Naive thymus-derived CD4-positive, alpha-beta T cell (primary cell): ENCODE measurements around the gene PARP1. TPM values are rescaled to one million over a fixed set of nuclear protein-coding genes. Genes with fewer than 3 reads are reported as not detected.

Experiments used
- ATAC-seq: fragments of 150-1000 bp; cut with Tn5 transposase; 2 replicates; pipeline ENCODE4 v1.10.0; 2021; ENCODE audit warnings: mild to moderate bottlenecking, moderate library complexity
- CTCF ChIA-PET: fragments of 350-600 bp; sonication (Branson Sonifier 250); formaldehyde crosslinking; loops from one replicate; lab custom pipeline; 2021; ENCODE audit warnings: antibody characterized with exemption; lab: Charles Lee
- POLR2A ChIA-PET: fragments of 350-600 bp; sonication (Branson Sonifier 250); formaldehyde crosslinking; loops from one replicate; lab custom pipeline; 2021; ENCODE audit warnings: antibody characterized with exemption, inconsistent platforms; lab: Charles Lee
- DNase-seq, 9 donors: peaks; one replicate each; pipeline versions ENCODE4 v3.0.0 to v3.0.0-alpha.2; 2020 to 2022; ENCODE audit warnings: mixed read lengths in 1 of 9
- H3K27ac ChIP-seq: one replicate; pipeline ENCODE4 v1.7.0; 2013; ENCODE audit warnings: mild to moderate bottlenecking, low read depth, low read length, moderate library complexity
- H3K27me3 ChIP-seq, 2 donors: one replicate each; pipeline ENCODE4 v1.7.0; 2013; ENCODE audit warnings: low read length in 2 of 2, mild to moderate bottlenecking in 2 of 2, moderate library complexity in 2 of 2; ENCODE audit not compliant: control insufficient read depth in 2 of 2, insufficient read depth in 2 of 2
- H3K36me3 ChIP-seq, 3 experiments: 1 replicate in 2 of 3; 2 replicates in 1 of 3; pipeline ENCODE4 v1.7.0; 2013; ENCODE audit warnings: low read length in 3 of 3, mild to moderate bottlenecking in 3 of 3, moderate library complexity in 1 of 3; ENCODE audit not compliant: insufficient read depth in 3 of 3, control insufficient read depth in 2 of 3
- H3K4me1 ChIP-seq, 2 donors: one replicate each; pipeline ENCODE4 v1.7.0; 2013; ENCODE audit warnings: low read length in 2 of 2, mild to moderate bottlenecking in 2 of 2, moderate library complexity in 1 of 2; ENCODE audit not compliant: control insufficient read depth in 2 of 2, insufficient read depth in 2 of 2
- H3K4me3 ChIP-seq: 2 replicates; pipeline ENCODE4 v1.7.0; 2013; ENCODE audit warnings: mild to moderate bottlenecking, low read length
- H3K9me3 ChIP-seq, 3 experiments: 1 replicate in 2 of 3; 2 replicates in 1 of 3; pipeline ENCODE4 v1.7.0; 2013; ENCODE audit warnings: low read length in 3 of 3; ENCODE audit not compliant: control insufficient read depth in 2 of 3
- H3K27ac Mint-ChIP-seq, 9 donors: one replicate each; pipeline ENCODE4 v1.8.0; 2020 to 2022; ENCODE audit warnings: mixed read lengths in 9 of 9, mild to moderate bottlenecking in 8 of 9, moderate library complexity in 5 of 9, inconsistent platforms in 2 of 9
- H3K27me3 Mint-ChIP-seq, 5 donors: one replicate each; pipeline ENCODE4 v1.8.0; 2021 to 2022; ENCODE audit warnings: mixed read lengths in 5 of 5, mild to moderate bottlenecking in 1 of 5
- H3K36me3 Mint-ChIP-seq, 5 donors: one replicate each; pipeline ENCODE4 v1.8.0; 2020 to 2022; ENCODE audit warnings: mixed read lengths in 5 of 5, mild to moderate bottlenecking in 3 of 5, inconsistent platforms in 1 of 5
- H3K4me1 Mint-ChIP-seq, 7 donors: one replicate each; pipeline ENCODE4 v1.8.0; 2020 to 2022; ENCODE audit warnings: mixed read lengths in 7 of 7, mild to moderate bottlenecking in 3 of 7, inconsistent platforms in 1 of 7
- H3K4me3 Mint-ChIP-seq, 10 donors: one replicate each; pipeline ENCODE4 v1.8.0; 2020 to 2022; ENCODE audit warnings: mild to moderate bottlenecking in 10 of 10, mixed read lengths in 10 of 10, moderate library complexity in 6 of 10, inconsistent platforms in 2 of 10
- H3K9me3 Mint-ChIP-seq, 11 donors: one replicate each; pipeline ENCODE4 v1.8.0; 2020 to 2022; ENCODE audit warnings: mixed read lengths in 11 of 11, mild to moderate bottlenecking in 4 of 11, inconsistent platforms in 1 of 11, moderate library complexity in 1 of 11
- intact Hi-C, 2 donors: fragments of 100-400 bp; cut with micrococcal nuclease; formaldehyde crosslinking; loops; one replicate each; pipeline ENCODE4 v1.15.1; 2023
- polyA plus RNA-seq, 2 donors: library from polyadenylated mRNA; unstranded; fragments of 300-500 nt; fragmentation: Illumina TruSeq; gene quantifications; one replicate each; pipeline ENCODE4 v1.2.3, GENCODE V29; 2021
- total RNA-seq, 6 experiments: library from RNA in 5 of 6; stranded (reverse) in 5 of 6; gene quantifications; 1 replicate in 5 of 6; 2 replicates in 1 of 6; pipeline ENCODE4 v1.2.3 and lab custom pipeline; 2021 to 2026

Gene PARP1
- total and polyA plus RNA-seq, 7 experiments from 2014 or later, result 63.6 to 165 (median 89.3) TPM

- H3K36me3 Mint-ChIP-seq, result no peaks in the 10 kb centered on the region
- Histone ChIP-seq H3K4me1 (peaks cover 11% of the 10 kb centered on the region in 2 donors), H3K27me3 (no peaks in the 10 kb centered on the region), H3K4me3 (no peak overlapping the region), H3K9me3 (no peaks in the 10 kb centered on the region), H3K36me3 (no peaks in the 10 kb centered on the region), H3K27ac (no peak overlapping the region)
- CTCF ChIA-PET, result interaction anchor here (0.6 to 2.0 kb wide), 6 partner anchors 9 to 188 kb away, joined by 3 to 9 read pairs (median 4); partner anchors contain the start of gene PARP1
- no peak overlapping the region for H3K4me3 Mint-ChIP-seq
- peak overlapping the region in 1 of 9 donors; percentile 40 for H3K27ac Mint-ChIP-seq
- H3K27me3 Mint-ChIP-seq, result peaks cover 0 to 19% (median 0%) of the 10 kb centered on the region in 5 donors
- POLR2A ChIA-PET, result interaction anchor here (1.4 kb wide), 1 partner anchor 13 kb away, joined by 3 read pairs; the partner anchor contains the start of gene PARP1
- intact Hi-C loops, result no loop called here
- no peak for DNase-seq
- H3K4me1 Mint-ChIP-seq, result peaks cover 0 to 15% (median 6%) of the 10 kb centered on the region in 7 donors
- no peak for ATAC-seq
- H3K9me3 Mint-ChIP-seq, result no peaks in the 10 kb centered on the region
These were observed 13.0 kb upstream of the PARP1 start for GRCh38 chr1:226420897-226421296.

GRCh38 chr1:226420328-226420727 is 12.4 kb upstream of the PARP1 start:
- H3K27ac Mint-ChIP-seq, result no peak overlapping the region
- Histone ChIP-seq H3K4me3 (no peak overlapping the region), H3K9me3 (no peaks in the 10 kb centered on the region), H3K36me3 (no peaks in the 10 kb centered on the region), H3K4me1 (peaks cover 11% of the 10 kb centered on the region in 2 donors), H3K27me3 (no peaks in the 10 kb centered on the region), H3K27ac (no peak overlapping the region)
- H3K36me3 Mint-ChIP-seq, result no peaks in the 10 kb centered on the region
- H3K4me1 Mint-ChIP-seq, result peaks cover 0 to 10% (median under 1%) of the 10 kb centered on the region in 7 donors
- ChIA-PET POLR2A (interaction anchor here (1.2 to 1.4 kb wide), 2 partner anchors 12 to 13 kb away, joined by 3 to 7 read pairs; partner anchors contain the start of gene PARP1), CTCF (interaction anchor here (0.6 to 2.0 kb wide), 6 partner anchors 10 to 189 kb away, joined by 3 to 9 read pairs (median 4); partner anchors contain the start of gene PARP1)
- no peak overlapping the region for H3K4me3 Mint-ChIP-seq
- ATAC-seq (no peak), DNase-seq (no peak)
- H3K27me3 Mint-ChIP-seq, result peaks cover 0 to 19% (median 0%) of the 10 kb centered on the region in 5 donors
- intact Hi-C loops, result no loop called here
- no peaks in the 10 kb centered on the region for H3K9me3 Mint-ChIP-seq

DNA sequence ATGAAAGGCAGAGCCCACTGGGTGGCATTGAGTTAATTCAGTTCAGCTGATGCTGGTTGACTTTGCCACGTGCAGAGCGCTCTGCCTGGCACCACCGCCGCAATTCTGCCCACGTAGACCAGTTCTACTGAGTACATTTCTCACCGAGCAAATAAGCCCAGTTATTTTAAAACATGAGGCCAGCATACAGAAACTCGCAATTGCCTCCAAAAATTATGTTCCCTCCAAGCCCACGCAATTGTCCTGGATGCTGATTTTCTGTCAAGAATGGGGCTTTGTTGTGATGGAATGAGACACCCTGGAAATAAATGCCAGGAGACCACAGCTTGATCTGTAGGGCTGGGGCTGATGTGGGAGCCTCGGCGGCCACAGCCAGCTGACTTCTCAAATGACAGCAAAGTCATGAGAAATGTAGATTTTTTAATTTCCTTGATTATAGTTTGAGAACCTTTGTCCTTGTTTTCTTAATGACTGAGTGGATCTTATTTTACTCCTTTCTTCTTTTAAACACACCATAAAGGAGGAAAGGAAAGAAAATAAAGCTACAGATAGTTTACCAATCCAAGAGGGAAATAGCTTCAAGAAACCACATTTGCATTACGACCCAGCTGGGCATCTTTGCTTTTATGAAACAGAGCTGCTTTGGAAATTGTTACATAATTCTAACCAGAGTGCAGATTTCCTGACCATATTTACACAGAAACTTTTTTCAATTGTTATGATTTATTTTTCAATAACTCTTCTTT is 11.6 kb upstream of the PARP1 start:
- DNase-seq, result no peak
- no peak overlapping the region for H3K4me3 Mint-ChIP-seq
- peaks cover 0 to 19% (median 0%) of the 10 kb centered on the region in 5 donors for H3K27me3 Mint-ChIP-seq
- Histone ChIP-seq H3K27me3 (no peaks in the 10 kb centered on the region), H3K36me3 (no peaks in the 10 kb centered on the region), H3K4me1 (peaks cover 4 to 5% of the 10 kb centered on the region in 2 donors), H3K27ac (no peak overlapping the region), H3K4me3 (no peak overlapping the region), H3K9me3 (no peaks in the 10 kb centered on the region)
- peaks cover 0 to 10% (median 0%) of the 10 kb centered on the region in 7 donors for H3K4me1 Mint-ChIP-seq
- ATAC-seq, result no peak
- intact Hi-C loops, result no loop called here
- no peaks in the 10 kb centered on the region for H3K36me3 Mint-ChIP-seq
- H3K27ac Mint-ChIP-seq, result no peak overlapping the region
- no peaks in the 10 kb centered on the region for H3K9me3 Mint-ChIP-seq
- ChIA-PET POLR2A (interaction anchor here (1.2 to 1.4 kb wide), 2 partner anchors 11 to 12 kb away, joined by 3 to 7 read pairs; partner anchors contain the start of gene PARP1), CTCF (interaction anchor here (0.6 to 1.9 kb wide), 4 partner anchors 12 to 189 kb away, joined by 3 to 9 read pairs (median 6); partner anchors contain the start of gene PARP1)

DNA sequence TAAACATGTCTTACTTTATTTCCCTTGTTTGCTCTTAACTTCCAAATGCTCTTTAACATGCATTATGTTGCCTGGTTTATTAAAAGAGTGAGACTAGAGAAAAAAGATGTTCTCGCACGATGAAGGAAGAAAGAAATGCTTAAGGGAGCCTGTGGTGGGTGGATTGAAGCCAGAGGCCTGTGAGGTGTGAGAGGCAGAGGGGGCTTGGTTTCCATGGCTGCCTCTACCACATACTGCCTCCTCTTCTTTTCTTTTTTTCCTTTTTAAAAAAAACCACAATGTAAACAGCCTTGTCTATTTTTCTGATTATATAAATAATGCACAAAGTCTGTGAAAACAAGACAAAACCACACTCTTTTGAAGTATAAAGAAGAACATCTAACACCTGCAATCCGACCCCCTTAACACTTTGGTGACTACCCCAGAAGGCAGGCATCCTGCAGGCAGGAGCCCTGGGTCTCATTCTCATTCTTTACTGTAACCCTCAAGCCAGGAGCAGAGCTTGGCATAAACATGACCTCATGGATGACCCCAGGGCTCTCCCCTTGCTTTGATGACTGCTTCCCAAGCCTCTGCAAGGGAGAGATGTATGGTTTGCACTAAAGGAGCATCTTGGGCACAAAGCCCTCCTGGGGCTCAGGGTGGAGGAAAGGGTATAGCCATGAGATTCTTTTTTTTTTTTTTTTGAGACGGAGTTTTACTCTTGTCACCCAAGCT is 10.1 kb upstream of the PARP1 start:
- H3K27me3 ChIP-seq, result no peaks in the 10 kb centered on the region
- Mint-ChIP-seq H3K27me3 (peaks cover 0 to 23% (median 0%) of the 10 kb centered on the region in 5 donors), H3K27ac (peak overlapping the region in 2 of 9 donors; percentile 56 to 68), H3K9me3 (no peaks in the 10 kb centered on the region), H3K4me3 (no peak overlapping the region), H3K36me3 (no peaks in the 10 kb centered on the region), H3K4me1 (peaks cover 0 to 8% (median 0%) of the 10 kb centered on the region in 7 donors)
- H3K4me3 ChIP-seq, result no peak overlapping the region
- CTCF ChIA-PET, result interaction anchor here (1.9 kb wide), 1 partner anchor 10 kb away, joined by 7 read pairs; the partner anchor contains the start of gene PARP1
- no peaks in the 10 kb centered on the region for H3K36me3 ChIP-seq
- POLR2A ChIA-PET, result no interaction called here
- no peak for DNase-seq
- peaks cover 0 to 5% of the 10 kb centered on the region in 2 donors for H3K4me1 ChIP-seq
- intact Hi-C loops, result no loop called here
- H3K27ac ChIP-seq, result no peak overlapping the region
- H3K9me3 ChIP-seq, result no peaks in the 10 kb centered on the region
- no peak for ATAC-seq

DNA sequence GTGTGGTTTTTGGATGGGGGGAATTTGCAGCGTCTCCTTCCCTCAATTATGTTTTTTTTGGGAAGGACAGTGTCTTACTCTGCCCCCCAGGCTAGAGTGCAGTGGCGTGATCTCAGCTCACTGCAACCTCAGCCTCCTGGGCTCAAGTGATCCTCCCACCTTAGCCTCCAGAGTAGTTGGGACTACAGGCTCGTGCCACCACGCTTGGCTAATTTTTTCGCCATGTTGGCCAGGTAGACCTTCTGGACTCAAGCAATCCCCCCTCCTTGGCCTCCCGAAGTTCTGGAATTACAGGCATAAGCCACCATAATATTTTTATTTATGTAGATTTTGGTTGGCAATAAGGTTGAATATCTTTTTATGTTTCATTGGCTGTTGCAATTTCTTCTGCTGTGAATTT is 9.5 kb upstream of the PARP1 start:
- intact Hi-C loops, result no loop called here
- DNase-seq (no peak), ATAC-seq (no peak)
- Mint-ChIP-seq H3K9me3 (no peaks in the 10 kb centered on the region), H3K4me1 (peaks cover 0 to 8% (median 0%) of the 10 kb centered on the region in 7 donors), H3K27me3 (peaks cover 0 to 28% (median 0%) of the 10 kb centered on the region in 5 donors), H3K27ac (no peak overlapping the region), H3K36me3 (no peaks in the 10 kb centered on the region), H3K4me3 (no peak overlapping the region)
- H3K4me1 ChIP-seq, result peaks cover 0 to 5% of the 10 kb centered on the region in 2 donors
- POLR2A ChIA-PET, result no interaction called here
- no peaks in the 10 kb centered on the region for H3K36me3 ChIP-seq
- no peak overlapping the region for H3K27ac ChIP-seq
- no peaks in the 10 kb centered on the region for H3K9me3 ChIP-seq
- no peaks in the 10 kb centered on the region for H3K27me3 ChIP-seq
- no peak overlapping the region for H3K4me3 ChIP-seq
- CTCF ChIA-PET, result interaction anchor here (1.9 kb wide), 1 partner anchor 9 kb away, joined by 7 read pairs; the partner anchor contains the start of gene PARP1

- Mint-ChIP-seq H3K27ac (no peak overlapping the region), H3K4me3 (no peak overlapping the region), H3K9me3 (no peaks in the 10 kb centered on the region), H3K27me3 (peaks cover 0 to 23% (median 0%) of the 10 kb centered on the region in 5 donors), H3K36me3 (no peaks in the 10 kb centered on the region), H3K4me1 (peaks cover 0 to 8% (median 0%) of the 10 kb centered on the region in 7 donors)
- Histone ChIP-seq H3K4me1 (peaks cover 0 to 5% of the 10 kb centered on the region in 2 donors), H3K36me3 (no peaks in the 10 kb centered on the region), H3K9me3 (no peaks in the 10 kb centered on the region), H3K27ac (no peak overlapping the region), H3K27me3 (no peaks in the 10 kb centered on the region), H3K4me3 (no peak overlapping the region)
- ATAC-seq, result no peak
- CTCF ChIA-PET, result interaction anchor here (0.5 kb wide), 1 partner anchor 36 kb away, joined by 3 read pairs; no protein-coding TSS in a partner anchor
- POLR2A ChIA-PET, result no interaction called here
- intact Hi-C loops, result no loop called here
- DNase-seq, result no peak
These were observed 6.3 kb upstream of the PARP1 start for GRCh38 chr1:226414098-226414698.
